Right cardiac atrium (tissue), 5 donors: ENCODE data around the gene ZBTB47. TPM values are rescaled to one million over a fixed set of nuclear protein-coding genes. Genes with fewer than 3 reads are reported as not detected.

Source experiments
- ATAC-seq, 2 donors: fragments of 200-7000 bp; cut with Tn5 transposase; one replicate each; pipeline versions ENCODE4 v1.8.0 to v1.9.1; 2020; ENCODE audit warnings: moderate library complexity in 2 of 2, mild to moderate bottlenecking in 1 of 2
- DNase-seq, 3 donors: peaks; one replicate each; pipeline ENCODE4 v3.0.0-alpha.2; 2020
- H3K27ac ChIP-seq: one replicate; pipeline ENCODE4 v1.5.1; 2013; ENCODE audit warnings: mild to moderate bottlenecking, low read length, control low read depth, moderate library complexity
- H3K27me3 ChIP-seq: one replicate; pipeline ENCODE4 v1.6.1; 2013; ENCODE audit not compliant: control insufficient read depth, insufficient read depth
- H3K4me1 ChIP-seq: one replicate; pipeline ENCODE4 v1.6.1; 2013; ENCODE audit warnings: low read length; ENCODE audit not compliant: control insufficient read depth, insufficient read depth
- H3K4me3 ChIP-seq: one replicate; pipeline ENCODE4 v1.5.1; 2013; ENCODE audit warnings: low read length, control low read depth
- H3K9me3 ChIP-seq: one replicate; pipeline ENCODE4 v1.6.1; 2013; ENCODE audit warnings: low read length; ENCODE audit not compliant: control insufficient read depth
- WGBS: extraction: QIAGEN DNeasy Blood & Tissue Kit; methylation state at CpG from one replicate; pipeline ENCODE4 v1.1.7; 2013; 5-methylcytosine and 5-hydroxymethylcytosine counted together
- intact Hi-C, 4 donors: fragments of 100-400 bp; cut with DNase I; formaldehyde crosslinking; loops; one replicate each; pipeline versions ENCODE4 v1.11.0 to v1.14.0; 2022 to 2023
- polyA plus RNA-seq: library from polyadenylated mRNA; stranded (reverse); fragments of 200-250 nt; gene quantifications from one replicate; pipeline ENCODE4 v1.2.3, GENCODE V29; 2013
- total RNA-seq, 4 donors: library from RNA; stranded (reverse); fragmentation: NEBNext Ultra II Directional; extraction: Animal tissue kit (Norgen Biotek cat#: 25700); gene quantifications; one replicate each; pipeline ENCODE4 v1.2.1, GENCODE V29; 2021
- donor health status: healthy with polysubstance abuse.
- donor health status: DM: no; HTN: yes; CAD: no.
- donor health status: DM: no; HTN: no; CAD: no.
- donor health status: DM: no; HTN: yes; CAD: no; lungs with severe emphysema.
- donor health status: DM: yes; HTN: yes; CAD: no.

The ZBTB47 gene
- total and polyA plus RNA-seq, 5 donors = 99.5 to 141 (median 113) TPM

DNA sequence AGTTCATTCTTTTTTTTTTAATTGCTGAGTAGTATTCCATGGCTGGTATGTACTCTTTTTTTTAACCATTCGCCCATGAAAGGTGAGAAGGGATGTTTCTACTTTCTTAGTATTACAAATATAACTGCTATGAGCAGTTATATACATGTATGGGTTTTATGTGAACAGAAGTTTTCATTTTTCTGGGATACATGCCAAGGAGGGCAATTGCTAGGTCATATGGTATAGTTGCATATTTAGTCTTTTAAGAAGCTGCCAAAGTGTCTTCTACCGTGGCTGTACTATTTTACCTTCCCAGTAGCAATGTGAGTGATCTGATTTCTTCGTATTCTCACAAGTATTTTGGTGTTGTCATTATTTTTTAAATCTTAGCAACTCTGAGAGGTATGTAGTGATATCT is 20.6 kb downstream of the ZBTB47 start:
- no peaks in the 10 kb centered on the region for H3K4me1 ChIP-seq
- ATAC-seq = no peak
- H3K27me3 ChIP-seq = no peaks in the 10 kb centered on the region
- no peaks in the 10 kb centered on the region for H3K9me3 ChIP-seq
- no peak for DNase-seq
- intact Hi-C loops = no loop called here
- H3K27ac ChIP-seq = no peak overlapping the region
- 58% methylated on average over 3 of the region's 3 CpGs for WGBS
- H3K4me3 ChIP-seq = no peak overlapping the region

GRCh38 chr3:42675909-42676308 is 22.4 kb downstream of the ZBTB47 start:
- intact Hi-C loops = no loop called here
- no peaks in the 10 kb centered on the region for H3K9me3 ChIP-seq
- H3K4me3 ChIP-seq = no peak overlapping the region
- ATAC-seq (no peak), DNase-seq (no peak)
- no peaks in the 10 kb centered on the region for H3K27me3 ChIP-seq
- H3K27ac ChIP-seq = no peak overlapping the region
- 87% methylated on average over 2 of the region's 2 CpGs for WGBS
- no peaks in the 10 kb centered on the region for H3K4me1 ChIP-seq

DNA sequence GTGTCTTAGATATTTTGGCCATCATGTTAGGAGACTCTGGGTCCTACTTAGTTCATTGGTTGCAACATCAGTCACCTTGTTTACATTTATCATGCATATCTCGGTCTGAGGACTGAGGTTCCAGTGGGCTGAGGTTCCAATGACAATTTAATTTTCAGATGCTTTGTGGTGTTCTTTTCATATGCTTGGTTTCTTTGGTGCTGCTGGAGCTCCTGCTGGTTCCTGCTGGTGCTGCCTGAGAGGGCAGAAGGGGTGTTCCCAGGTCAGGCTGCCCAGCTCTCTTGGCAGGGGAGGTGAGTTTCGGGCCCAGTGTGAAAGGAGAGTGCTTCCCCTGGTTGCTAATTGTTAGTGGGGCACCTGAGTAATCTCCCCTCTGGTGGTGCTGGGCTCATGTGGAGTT is 24.9 kb downstream of the ZBTB47 start:
- ATAC-seq = no peak

DNA sequence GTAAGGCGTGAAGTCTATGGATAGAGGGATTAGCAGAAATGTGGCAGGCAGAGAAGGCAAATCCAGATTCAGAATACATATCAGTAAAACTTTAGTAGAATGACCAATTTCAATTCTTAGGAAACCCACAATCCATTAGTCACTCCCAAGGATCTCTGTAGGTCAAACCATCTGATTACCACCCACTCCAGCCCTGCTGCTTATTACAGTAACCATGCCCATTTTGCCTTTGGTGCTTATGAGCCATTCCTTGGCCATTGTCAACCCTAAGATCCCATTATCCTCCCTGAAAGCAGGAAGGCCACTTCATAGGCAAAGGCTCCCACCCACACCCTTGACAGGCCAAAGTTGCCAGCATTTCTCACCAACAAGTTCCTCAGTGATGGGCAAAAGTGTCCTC is 26.8 kb downstream of the ZBTB47 start:
- Histone ChIP-seq H3K4me3 (no peak overlapping the region), H3K9me3 (no peaks in the 10 kb centered on the region), H3K27me3 (no peaks in the 10 kb centered on the region), H3K4me1 (no peaks in the 10 kb centered on the region), H3K27ac (no peak overlapping the region)
- ATAC-seq (no peak), DNase-seq (no peak)
- intact Hi-C loops = no loop called here
- WGBS = 93% methylated on average over 1 of the region's 1 CpG

More for the DNA sequence above, 24.9 kb downstream of the ZBTB47 start:
- H3K27me3 ChIP-seq = no peaks in the 10 kb centered on the region
- no peak overlapping the region for H3K27ac ChIP-seq
- intact Hi-C loops = no loop called here
- no peak for DNase-seq
- no peaks in the 10 kb centered on the region for H3K9me3 ChIP-seq
- no peaks in the 10 kb centered on the region for H3K4me1 ChIP-seq
- H3K4me3 ChIP-seq = no peak overlapping the region
- WGBS = 78% methylated on average over 2 of the region's 2 CpGs

DNA sequence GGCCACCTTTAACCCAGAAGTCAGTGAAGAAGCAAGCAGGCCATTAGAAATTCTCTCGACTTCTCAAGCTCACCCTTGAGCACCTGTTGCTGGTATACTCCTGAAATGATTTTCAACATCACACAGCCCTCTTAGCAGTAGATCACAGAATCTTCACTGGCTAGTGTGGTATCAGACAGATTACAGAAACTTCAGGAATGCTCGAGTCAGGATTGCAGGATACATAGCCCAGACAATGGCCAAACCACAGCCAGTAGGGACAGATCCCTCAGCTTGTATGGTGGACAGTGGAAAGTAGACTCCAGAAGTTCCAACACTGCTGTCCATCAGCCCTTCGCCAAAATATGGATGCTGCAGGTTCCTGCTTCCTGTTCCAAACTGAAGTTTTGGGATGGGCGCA is 27.3 kb downstream of the ZBTB47 start:
- Histone ChIP-seq H3K27me3 (no peaks in the 10 kb centered on the region), H3K9me3 (no peaks in the 10 kb centered on the region), H3K27ac (no peak overlapping the region), H3K4me3 (no peak overlapping the region), H3K4me1 (no peaks in the 10 kb centered on the region)
- ATAC-seq = no peak
- WGBS = 76% methylated on average over 4 of the region's 4 CpGs
- intact Hi-C loops = no loop called here
- DNase-seq = no peak

DNA sequence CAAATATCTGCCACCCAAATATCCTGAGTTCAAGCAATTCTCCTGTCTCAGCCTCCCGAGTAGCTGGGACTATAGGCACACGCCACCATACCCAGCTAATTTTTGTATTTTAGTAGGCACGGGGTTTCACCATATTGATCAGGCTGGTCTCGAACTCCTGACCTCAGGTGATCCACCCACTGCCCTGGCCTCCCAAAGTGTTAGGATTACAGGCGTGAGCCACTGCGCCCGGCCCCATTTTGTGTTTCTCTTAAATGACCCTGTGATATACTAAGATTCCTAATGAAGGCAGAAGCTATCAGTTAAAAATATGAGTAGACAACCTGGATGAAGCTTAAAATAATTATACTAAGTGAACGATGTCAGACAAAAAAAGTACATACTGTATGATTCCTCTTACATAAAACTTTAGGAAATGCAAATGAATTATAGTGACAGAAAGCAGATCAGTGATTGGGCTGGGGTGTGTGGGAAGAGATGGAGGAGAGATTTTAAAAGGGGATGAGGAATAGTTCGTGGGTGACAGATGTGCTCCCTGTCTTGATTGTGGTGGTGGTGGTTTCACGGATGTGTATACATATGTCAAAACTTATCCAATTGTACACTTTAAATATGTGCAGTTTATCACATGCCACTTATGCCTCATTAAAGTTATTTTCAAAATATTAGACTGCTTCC is 28.0 kb downstream of the ZBTB47 start:
- Histone ChIP-seq H3K4me3 (no peak overlapping the region), H3K9me3 (no peaks in the 10 kb centered on the region), H3K27me3 (no peaks in the 10 kb centered on the region), H3K27ac (no peak overlapping the region), H3K4me1 (no peaks in the 10 kb centered on the region)
- ATAC-seq (no peak), DNase-seq (no peak)
- WGBS = 88% methylated on average over 10 of the region's 10 CpGs
- intact Hi-C loops = no loop called here

DNA sequence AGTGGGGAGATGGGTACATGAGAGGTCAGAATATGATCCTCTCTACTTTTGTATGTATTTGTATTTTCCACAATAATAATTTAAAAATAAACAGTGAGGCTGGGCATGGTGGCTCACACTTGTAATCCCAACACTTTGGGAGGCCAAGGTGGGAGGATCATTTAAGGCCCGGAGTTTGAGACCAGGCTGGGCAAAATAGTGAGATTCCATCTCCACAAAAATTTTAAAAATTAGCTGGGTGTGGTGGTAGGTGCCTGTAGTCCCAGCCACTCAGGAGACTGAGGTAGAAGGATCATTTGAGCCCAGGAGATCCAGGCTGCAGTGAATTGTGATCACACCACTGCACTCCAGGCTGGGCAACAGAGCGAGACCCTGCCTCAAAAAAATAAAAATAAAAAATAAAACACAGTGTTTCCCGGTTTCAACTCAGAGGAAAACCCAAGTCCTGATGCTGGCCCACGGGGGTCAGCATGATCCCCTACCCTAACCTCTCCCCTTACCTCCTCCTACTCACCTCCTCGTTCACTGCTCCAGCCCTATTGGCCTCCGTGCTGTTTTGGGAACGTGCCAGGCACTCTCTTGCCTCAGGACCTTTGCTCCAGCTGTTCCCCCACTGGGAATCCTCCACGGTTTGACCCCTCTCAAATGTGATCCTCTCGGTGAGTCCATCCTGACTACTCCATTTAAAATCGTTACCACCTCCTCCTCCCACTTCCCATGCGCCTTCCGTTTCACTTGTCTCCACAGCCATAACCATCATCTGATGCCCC is 29.0 kb downstream of the ZBTB47 start:
- Histone ChIP-seq H3K27me3 (no peaks in the 10 kb centered on the region), H3K27ac (peak overlapping the region; percentile 32), H3K4me1 (no peaks in the 10 kb centered on the region), H3K9me3 (no peaks in the 10 kb centered on the region), H3K4me3 (no peak overlapping the region)
- intact Hi-C loops = no loop called here
- DNase-seq = peak; percentile 9 to 31 (median 30)
- WGBS = 72% methylated on average over 12 of the region's 12 CpGs
- ATAC-seq = no peak

DNA sequence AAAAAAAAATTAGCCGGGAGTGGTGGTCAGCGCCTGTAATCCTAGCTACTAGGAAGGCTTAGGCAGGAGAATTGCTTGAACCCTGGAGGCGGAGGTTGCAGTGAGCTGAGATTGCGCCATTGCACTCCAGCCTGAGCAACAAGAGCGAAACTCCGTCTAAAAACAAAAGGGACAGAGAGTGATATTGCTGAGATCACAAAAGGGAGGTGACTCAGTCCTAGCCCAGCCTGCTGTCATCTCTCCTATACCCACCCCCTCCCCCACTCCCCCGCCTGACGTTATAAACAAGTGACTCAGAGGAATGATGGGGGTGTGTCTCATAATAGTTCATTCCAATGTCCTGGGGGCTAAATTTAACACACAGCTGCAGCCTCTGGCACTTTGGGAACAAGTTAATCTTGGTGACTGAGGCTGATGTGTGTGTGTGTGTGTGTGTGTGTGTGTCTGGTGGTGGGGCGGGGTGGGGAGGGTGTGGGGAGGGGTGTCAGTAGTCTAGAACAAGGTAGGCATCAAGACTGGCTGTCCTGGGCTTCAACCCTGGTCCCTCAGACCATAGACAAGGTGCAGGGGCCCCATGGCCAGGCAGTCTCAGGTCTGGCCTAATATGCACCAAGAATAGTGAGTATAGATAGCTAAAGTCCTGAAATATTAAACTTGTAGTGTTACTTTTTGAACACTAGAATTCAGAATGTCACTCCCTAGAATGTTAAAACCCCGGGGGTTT is 30.5 kb downstream of the ZBTB47 start:
- Histone ChIP-seq H3K9me3 (no peaks in the 10 kb centered on the region), H3K27ac (peak overlapping the region; percentile 49), H3K4me1 (no peaks in the 10 kb centered on the region), H3K4me3 (no peak overlapping the region), H3K27me3 (no peaks in the 10 kb centered on the region)
- ATAC-seq = peak; percentile 85 to 88
- 49% methylated on average over 10 of the region's 10 CpGs for WGBS
- intact Hi-C loops = no loop called here
- DNase-seq = peak; percentile 68 to 79 (median 76)

- DNase-seq (no peak), ATAC-seq (no peak)
- intact Hi-C loops = no loop called here
- no peaks in the 10 kb centered on the region for H3K27me3 ChIP-seq
- no peak overlapping the region for H3K4me3 ChIP-seq
- H3K4me1 ChIP-seq = no peaks in the 10 kb centered on the region
- no peaks in the 10 kb centered on the region for H3K9me3 ChIP-seq
- 89% methylated on average over 7 of the region's 7 CpGs for WGBS
- H3K27ac ChIP-seq = peak overlapping the region; percentile 55
Observed at GRCh38 chr3:42684632-42685362, 31.3 kb downstream of the ZBTB47 start.

DNA sequence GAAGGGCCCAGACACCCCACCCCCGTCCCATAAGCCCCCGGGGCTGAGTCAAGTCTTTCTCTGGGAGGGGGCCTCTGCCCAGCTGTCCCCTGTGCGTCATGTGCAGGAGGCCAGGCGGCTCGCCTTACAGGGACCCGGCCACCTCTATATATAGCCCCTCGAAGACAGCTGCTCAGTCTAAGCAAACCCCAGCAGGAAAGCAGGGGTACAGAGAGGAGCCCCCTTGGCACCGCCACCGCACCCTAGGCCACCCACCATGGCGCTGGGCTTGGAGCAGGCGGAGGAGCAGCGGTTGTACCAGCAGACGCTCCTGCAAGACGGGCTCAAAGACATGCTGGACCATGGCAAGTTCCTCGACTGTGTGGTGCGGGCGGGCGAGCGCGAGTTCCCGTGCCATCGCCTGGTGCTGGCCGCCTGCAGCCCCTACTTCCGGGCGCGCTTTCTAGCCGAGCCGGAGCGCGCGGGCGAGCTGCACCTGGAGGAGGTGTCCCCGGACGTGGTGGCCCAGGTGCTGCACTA is 31.9 kb downstream of the ZBTB47 start, which contains the start of gene KLHL40:
TSS of gene KLHL40 (plus strand) at position 175 of the 519 bp plus-strand sequence. CDS start at position 257, 82 bp downstream.
- DNase-seq = peak; percentile 12 to 55 (median 40)
- Histone ChIP-seq H3K4me3 (no peak within 1 kb of the TSS), H3K9me3 (no peaks in the 10 kb centered on the region), H3K27me3 (no peaks in the 10 kb centered on the region), H3K4me1 (no peaks in the 10 kb centered on the region), H3K27ac (peak within 1 kb of the TSS; percentile 55)
- 51% methylated on average over 34 of the region's 34 CpGs for WGBS
- peak in 1 of 2 donors; percentile 3 for ATAC-seq
- intact Hi-C loops = no loop called here
